Right renal pelvis (tissue), 4 donors: ENCODE results near the gene C6orf132. TPM values are rescaled to one million over a fixed set of nuclear protein-coding genes. Genes with fewer than 3 reads are reported as not detected.

Experiments
- DNase-seq, 4 donors: peaks; one replicate each; pipeline ENCODE4 v3.0.0-alpha.2; 2013; ENCODE audit warnings: low read depth in 4 of 4, low spot score in 3 of 4, missing footprints in 1 of 4
- polyA plus RNA-seq, 4 donors: library from polyadenylated mRNA; unstranded; fragments of 120-200 nt; gene quantifications; one replicate each; pipeline ENCODE4 v1.2.1, GENCODE V29; 2013; ENCODE audit not compliant: insufficient read length in 4 of 4

The C6orf132 gene
- polyA plus RNA-seq, 4 donors = 4.1 to 6.3 (median 4.4) TPM

- DNase-seq = no peak
Measured at GRCh38 chr6:42106112-42107023, 36.1 kb downstream of the C6orf132 start.

DNA sequence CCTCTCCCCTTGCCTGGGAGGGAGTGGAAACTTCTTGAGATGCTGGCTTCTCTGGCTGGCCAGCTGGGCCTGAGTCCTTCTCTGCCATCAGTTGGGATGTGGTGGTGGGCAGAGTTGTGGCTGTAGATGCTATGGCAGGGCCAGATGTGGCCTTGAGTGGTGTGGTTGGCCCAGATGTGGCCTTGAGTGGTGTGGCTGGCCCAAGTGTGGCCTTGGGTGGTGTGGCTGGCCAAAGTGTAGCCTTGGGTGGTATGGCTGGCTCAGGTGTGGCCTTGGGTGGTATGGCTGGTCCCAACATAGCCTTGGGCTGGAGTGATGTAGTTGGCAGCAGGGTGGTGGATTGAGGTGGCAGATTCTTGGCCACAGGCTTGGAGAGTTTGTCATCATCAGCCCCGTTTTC is 36.7 kb downstream of the C6orf132 start:
- no peak for DNase-seq

DNA sequence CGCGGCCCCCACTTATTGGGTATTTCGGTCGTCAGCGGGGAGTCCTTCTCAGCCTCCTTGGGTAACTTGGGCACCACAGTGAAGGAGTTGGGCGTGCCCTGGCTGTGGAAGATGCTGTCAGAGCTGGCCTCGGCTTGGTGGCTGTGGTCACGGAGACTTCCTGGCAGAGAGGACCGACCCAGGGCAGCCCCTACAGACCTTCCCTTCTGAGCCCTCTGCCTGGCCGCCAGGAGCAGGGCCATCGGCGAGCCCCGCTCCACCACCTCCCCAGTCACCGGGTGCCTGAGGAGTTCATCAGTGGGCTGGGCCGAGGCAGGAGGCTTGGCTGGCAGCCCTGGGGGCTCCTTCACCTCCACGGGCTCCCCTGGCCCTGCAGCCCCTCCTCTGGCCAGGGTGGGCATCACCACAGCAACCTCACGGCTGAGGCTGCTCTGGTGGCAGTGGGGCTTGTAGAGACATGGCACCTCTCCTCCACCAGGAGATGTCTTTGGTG is 37.2 kb downstream of the C6orf132 start:
- no peak for DNase-seq

GRCh38 chr6:42104804-42105125 is 37.7 kb downstream of the C6orf132 start:
- no peak for DNase-seq

DNA sequence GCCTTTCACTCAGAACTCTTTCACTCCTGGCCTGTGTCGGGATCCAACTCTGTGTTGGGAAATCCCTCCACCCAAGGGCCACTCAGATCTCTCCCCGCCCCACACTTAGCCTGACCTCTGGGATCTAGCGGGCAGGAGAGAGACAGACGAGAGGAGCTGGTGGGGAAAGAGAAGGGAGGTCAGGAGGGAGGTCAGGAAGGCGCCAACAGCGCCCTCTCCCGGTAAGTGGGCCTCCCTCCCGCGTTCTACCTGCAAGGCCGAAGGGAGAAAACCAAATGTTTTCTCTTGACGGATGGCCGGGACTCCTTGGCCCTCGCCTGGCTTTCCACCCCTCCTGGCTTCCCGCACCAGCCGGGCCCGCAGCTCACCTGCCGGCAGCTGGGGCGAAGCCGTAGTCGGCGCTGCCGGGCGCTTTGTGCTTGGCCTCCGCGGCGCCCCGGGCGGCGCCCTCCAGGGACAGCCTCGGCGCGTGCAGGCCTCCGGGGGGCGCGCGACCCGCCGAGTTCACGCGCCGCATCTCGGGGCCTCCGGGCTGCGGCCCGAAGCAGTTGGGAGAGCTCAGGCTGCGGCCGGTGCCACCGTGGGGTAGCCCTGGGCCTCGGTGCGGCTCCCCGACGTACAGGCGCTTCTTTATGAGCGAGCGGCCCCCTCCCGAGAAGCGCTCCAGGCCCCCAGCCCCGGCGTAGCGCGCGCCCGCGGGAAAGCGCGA is 38.2 kb downstream of the C6orf132 start:
- DNase-seq = peak in 1 of 4 donors; percentile 62

GRCh38 chr6:42103753-42104094 is 38.7 kb downstream of the C6orf132 start:
- DNase-seq = no peak

GRCh38 chr6:42103216-42103615 is 39.2 kb downstream of the C6orf132 start:
- no peak for DNase-seq

- DNase-seq = no peak
Measured at GRCh38 chr6:42101186-42101657, 41.2 kb downstream of the C6orf132 start.

DNA sequence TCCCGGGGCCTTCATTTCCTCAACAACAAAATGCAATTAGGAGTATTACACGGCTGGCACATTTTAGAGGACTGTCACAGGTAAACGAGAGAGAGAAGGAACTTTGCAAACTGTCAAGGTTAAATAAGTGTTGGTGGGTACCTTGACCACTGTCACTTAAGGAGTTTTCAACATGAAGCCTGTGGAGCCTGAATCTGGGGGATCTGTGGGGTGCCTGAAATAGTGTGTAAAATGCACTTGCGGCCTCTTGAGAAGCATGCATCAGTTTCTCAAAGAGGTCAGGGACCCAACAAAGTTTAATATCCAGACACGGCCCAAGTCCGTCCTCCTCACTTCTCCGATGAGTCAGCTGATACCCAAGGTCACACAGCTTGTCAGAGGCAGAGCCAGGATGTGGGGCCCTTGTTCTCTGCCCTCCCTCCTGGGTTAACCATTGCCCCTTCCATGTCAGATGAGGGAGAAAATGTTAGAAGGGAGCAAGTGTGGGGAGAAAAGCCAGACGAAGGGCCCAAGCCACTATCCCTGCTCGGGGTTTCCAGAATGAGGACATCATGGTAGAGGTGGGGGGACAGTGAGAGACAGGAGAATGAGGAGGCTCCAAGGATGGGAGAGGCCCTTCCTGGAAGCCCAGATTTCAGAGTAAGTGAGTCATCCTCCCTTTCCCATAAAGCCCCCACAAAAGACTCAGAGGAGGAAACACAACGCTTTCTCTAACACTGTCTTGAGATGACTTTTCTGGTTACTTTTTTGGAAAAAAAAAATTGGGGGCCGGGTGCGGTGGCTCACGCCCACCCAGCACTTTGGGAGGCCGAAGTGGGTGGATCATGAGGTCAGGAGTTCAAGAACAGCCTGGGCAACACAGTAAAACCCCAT is 42.2 kb downstream of the C6orf132 start:
- DNase-seq = no peak

DNA sequence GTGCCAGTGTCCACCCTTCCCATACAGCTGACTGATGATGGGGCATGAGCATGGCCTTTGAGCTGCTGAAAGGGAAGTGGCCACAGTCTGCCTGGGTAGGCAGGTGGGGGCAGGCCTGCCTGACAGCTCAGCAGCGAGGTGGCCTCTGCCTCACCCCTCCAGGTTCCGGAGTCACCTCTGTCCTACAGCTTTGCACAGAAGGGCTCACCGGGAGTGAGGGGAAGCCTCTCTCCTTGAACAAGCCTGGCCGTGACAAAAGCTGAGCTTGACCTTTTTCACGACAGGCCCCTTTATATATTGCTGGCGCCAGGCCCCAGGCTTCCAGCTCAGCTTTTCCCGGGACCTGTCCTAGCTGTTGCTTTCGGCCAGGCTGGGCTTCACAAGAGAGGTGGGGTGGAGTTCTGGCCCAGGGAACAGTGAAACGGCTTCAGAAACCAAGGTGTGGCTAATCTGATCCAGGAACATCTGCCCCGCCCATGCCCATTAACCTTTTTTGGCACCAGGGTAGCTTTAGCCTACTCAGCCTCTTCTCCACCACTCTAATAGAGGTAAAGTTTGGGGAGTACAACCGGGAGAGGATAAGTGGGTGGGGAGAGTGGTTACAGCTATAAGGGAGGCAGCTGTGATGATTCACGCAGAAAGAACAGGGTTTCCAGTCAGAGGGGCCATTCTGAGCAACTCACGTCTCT is 42.9 kb downstream of the C6orf132 start:
- no peak for DNase-seq

- no peak for DNase-seq
Measured at GRCh38 chr6:42095776-42096541, 46.5 kb downstream of the C6orf132 start.

- no peak for DNase-seq
Measured at GRCh38 chr6:42095094-42095493, 47.3 kb downstream of the C6orf132 start.

- no peak for DNase-seq
Measured at GRCh38 chr6:42093582-42094329, 48.7 kb downstream of the C6orf132 start.

DNA sequence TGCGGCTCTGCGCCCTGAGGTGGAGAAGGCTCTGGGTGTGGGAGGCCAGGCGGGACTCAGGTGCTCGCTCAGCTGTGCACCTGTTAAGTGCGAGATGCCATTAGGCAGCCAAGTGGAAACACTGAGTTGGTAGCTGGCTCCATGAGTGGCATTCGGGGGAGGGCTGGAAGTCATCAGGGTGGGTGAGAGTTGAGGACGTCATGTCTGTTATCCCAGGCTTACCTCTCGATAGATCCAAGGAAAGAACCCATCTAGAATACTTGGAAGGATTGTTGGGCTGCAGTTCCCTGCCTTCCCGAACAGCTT is 50.7 kb downstream of the C6orf132 start:
- DNase-seq = no peak

- no peak for DNase-seq
Measured at GRCh38 chr6:42090819-42091717, 51.4 kb downstream of the C6orf132 start.

DNA sequence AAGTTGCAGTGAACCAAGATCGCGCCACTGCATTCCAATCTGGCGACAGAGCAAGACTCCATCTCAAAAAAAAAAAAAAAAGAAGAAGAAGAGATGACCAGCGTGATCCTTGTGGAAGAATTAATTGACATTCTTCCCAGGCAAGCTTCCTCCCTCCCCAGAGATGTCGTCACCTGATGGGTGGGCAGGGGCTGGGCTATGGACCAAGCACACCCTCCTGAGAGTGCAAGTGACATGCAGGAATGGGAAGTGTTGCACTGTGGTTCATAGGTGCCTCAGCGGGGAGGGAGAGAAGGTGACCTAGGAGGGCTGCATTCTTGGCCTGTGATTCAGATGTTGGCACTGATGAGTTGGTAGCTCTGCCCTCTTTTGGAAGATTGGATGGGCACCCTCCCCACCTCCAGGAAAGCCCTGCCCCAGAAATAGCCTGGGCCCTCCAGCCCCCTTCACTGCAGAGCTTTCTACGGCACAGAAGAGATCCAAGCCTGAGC is 54.3 kb downstream of the C6orf132 start:
- DNase-seq = no peak
